ENCODE results near the gene CCDC178.
"Not testable (repeated sequence)": the region's sequence is repeated elsewhere in the genome, so short reads cannot be mapped to it uniquely, and the experiment has no call there.

The CCDC178 gene, protein sequence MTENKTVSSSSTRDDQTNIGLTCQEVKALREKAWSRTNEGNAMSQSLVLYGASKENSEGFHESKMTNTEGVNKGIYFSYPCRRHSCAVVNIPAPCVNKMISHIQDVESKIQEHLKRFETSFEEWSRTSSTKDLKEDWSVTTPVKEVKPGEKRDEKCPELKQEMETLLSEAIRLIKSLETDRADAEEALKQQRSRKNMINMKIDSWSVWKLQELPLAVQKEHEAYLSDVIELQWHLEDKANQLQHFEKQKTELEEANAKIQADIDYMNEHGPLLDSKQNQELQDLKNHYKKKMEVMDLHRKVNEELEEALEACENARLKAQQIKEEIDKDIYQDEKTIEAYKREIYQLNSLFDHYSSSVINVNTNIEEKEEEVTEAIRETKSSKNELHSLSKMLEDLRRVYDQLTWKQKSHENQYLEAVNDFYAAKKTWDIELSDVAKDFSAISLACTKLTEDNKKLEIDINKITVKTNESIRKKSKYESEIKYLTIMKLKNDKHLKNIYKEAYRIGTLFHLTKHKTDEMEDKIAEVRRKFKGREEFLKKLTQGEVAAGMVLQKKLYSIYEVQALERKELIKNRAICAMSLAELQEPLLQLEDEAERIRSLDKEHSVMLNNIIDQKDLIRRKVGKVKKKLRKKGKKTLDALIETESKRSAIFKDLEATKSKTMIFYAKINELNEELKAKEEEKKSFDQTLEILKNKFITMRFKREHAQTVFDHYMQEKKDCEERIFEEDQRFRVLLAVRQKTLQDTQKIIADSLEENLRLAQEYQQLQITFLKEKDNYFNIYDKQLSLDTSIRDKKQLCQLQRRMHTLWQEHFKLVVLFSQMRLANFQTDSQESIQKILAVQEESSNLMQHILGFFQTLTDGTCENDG

GRCh38 chr18:33440060-33441043 is at the start of gene CCDC178:
Gene CCDC178 (minus strand): TSS chr18:33440721. CDS start chr18:33412088, 28,633 bp downstream.
- peak; percentile 40 for DNase-seq (ENCODE audit: low spot score)

DNA sequence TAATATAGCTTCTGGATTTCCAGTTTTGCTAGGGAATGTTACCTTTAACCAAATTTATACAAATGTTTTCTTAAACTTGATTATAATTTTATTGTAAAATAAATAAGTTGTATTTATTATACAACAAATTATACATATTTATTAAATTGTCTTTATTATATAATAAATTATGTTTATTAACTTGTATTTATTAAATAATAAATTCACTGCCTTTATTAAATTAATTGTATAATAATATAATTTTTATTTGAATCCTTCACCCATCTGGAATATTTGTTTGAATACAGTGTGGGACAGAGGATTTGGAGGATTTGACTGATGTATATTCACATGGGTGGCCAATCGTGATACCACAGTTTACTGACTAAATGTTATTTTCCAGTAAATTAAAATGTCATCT is 43.4 kb upstream of the CCDC178 start:
- no peak for DNase-seq (ENCODE audit: low spot score)

GRCh38 chr18:33472509-33472908 is 32.0 kb upstream of the CCDC178 start:
- no peak for DNase-seq (ENCODE audit: low spot score)

DNA sequence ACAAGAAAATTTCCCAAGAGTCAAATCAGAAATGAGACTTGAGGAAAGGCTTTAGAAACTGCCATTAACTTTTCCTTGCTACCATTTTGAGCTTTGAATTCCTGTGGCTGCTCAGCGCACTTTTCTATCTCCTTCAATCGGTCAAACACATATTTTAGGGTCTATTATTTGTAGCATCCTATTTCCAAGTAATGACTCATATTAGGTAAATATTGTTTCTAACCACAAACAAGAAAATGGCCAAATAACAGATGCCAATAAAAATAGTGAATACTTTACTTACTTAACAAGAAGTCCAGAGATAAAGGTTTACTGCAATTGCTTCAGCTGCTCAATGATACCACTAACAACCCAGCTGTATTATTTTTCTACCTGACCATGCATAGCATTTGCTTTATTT is 29.7 kb upstream of the CCDC178 start:
- DNase-seq (ENCODE audit: low spot score), result no peak

- DNase-seq (ENCODE audit: low spot score), result no peak
Observed at GRCh38 chr18:33469699-33470098, 29.2 kb upstream of the CCDC178 start.

DNA sequence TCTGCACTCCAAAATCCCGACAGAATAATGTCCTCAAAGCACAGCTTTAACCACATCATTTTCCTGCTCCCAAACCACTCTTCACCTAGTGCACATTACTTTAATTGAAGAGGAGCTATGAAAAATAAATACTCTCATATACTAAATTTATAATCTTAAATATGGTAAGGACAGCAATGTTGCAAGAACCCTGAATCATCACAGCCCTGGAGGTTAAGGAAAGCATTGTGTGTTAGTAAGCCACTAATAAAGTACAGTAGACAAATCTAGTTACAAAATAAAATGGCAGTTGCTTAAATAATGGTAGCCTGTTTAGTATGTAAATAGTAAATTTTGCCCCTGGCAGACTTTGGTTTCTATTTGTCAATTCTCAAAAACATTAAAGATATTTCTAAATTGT is 27.0 kb upstream of the CCDC178 start:
- DNase-seq (ENCODE audit: low spot score), result no peak

- no peak for DNase-seq (ENCODE audit: low spot score)
Observed at GRCh38 chr18:33466822-33467221, 26.3 kb upstream of the CCDC178 start.

DNA sequence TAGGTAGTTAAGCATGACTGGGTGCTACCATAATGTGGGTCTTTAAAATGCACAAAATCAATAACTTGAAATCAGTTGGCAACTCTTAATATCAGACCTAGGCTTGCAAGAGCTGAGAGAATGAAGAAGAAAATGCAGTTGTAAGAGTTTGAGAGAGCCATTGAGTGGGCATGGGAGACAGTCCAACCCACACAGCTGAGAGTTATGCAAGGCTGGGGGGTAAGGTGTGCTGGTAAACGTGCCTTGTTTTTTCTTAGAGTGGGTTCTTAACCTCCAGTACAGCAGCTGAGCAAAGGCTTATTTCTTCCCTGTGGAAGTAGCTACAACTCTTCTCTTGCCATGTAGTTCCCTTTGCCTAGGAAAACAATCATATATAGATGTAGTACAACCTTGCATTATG is 20.2 kb upstream of the CCDC178 start:
- DNase-seq (ENCODE audit: low spot score), result no peak

GRCh38 chr18:33459612-33460011 is 19.1 kb upstream of the CCDC178 start:
- no peak for DNase-seq (ENCODE audit: low spot score)

- DNase-seq (ENCODE audit: low spot score), result no peak
Observed at GRCh38 chr18:33446604-33447003, 6.1 kb upstream of the CCDC178 start.

DNA sequence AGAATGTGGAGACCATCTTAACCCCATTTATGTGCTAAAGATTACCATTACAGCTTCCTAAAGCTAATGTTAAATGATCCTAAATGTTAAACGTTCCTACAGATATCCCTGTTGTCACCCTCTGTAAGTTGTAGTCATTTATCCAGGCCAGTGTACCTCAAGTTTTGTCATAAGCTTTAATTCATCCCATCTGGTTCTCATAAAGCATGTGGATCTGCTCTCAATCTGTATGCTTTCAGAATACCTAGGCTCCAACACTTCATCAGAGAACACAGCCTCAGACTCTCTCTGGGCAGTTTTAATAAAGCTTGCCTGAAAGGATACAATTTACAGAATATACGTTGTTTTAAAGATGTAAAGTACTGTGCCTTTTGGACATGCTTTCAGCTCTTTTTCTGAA is 4.2 kb upstream of the CCDC178 start:
- no peak for DNase-seq (ENCODE audit: low spot score)

DNA sequence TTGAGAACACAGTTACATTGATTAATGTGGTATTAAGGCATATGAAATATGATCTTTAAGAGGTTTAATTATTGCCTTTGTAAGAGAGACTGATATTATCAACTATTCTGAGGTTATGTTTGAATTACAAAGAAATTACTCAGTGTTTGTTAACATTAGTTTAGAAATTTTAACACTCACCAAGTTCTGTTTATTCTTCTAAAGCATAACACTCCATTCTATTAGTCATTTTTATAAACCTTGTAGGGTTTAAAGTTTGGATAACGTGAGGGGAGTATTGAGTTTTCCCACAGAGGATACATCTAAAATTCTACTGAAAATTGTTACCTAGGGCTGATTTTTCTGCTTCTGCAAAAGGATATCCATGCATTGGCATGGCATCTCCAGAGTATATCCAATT is 7.7 kb downstream of the CCDC178 start:
- no peak for DNase-seq (ENCODE audit: low spot score)

DNA sequence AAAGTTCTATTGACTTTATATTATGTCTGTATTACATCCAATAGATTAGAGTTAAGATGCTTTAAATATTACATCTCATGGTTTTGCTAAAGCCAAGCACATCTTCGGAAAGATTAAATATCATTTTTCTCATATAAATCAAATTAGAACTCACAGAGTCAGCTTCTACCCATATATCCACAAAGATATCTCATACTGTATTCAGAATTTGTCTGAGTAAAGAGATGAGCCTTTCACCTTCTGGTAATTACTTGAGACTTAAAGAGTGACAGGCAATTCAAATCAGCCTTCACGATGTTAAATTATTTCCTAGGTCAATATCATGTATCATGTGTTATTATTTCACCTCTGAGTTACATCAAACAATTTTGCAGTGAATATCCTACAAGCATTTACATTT is 13.0 kb downstream of the CCDC178 start:
- DNase-seq (ENCODE audit: low spot score), result no peak

DNA sequence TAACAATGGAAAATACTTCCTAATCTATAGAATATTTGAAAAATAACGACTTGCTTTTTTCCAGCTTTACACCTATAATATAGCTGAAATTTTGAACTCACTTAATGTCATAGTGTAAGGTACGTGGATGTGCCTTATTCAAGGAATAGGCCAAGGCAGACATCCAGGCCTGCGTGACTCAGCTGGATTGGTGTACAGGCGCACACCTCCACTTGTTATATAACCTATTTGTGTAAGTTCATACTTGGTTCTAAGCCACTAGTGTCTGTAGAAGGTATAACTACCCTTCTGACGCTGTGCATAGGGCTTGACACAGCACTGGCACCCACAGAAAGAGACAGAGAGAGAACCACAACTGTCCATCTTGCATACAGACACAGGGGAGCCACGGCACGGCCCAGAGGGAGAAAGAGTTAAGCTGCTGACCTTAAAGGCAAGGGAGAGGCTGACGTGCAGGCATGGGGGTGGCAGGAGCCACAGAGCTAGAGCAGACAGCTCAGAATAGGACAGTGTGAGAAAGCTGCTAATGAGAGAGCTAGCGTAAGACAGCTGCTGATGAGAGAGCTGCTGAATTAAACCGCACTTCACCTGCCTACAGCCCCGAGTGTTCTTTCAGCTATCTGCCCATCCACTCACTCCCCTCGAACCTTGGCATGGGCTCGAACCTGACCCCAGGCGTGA is 16.1 kb downstream of the CCDC178 start:
- DNase-seq (ENCODE audit: low spot score), result no peak

DNA sequence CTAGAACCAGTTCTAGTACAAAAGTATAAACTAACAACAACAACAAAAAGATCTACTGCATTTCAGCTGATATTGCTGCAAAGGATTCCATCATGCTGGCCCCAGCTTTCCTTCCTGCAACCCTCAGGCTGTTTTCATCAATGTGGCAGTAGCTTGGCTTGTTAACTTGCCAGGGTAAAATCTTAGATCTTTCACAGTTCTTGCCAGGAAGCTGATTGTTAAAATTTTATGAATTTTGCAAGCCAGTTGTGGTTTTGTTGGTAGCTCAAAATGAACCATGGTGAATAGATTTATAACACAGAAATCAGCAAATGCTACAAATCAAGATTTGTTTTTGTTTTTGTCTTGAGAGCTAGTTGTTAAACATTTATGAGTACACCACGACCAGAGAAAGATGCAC is 19.3 kb downstream of the CCDC178 start:
- DNase-seq (ENCODE audit: low spot score), result no peak

GRCh38 chr18:33404244-33404873 is 36.2 kb downstream of the CCDC178 start:
- no peak for DNase-seq (ENCODE audit: low spot score)

DNA sequence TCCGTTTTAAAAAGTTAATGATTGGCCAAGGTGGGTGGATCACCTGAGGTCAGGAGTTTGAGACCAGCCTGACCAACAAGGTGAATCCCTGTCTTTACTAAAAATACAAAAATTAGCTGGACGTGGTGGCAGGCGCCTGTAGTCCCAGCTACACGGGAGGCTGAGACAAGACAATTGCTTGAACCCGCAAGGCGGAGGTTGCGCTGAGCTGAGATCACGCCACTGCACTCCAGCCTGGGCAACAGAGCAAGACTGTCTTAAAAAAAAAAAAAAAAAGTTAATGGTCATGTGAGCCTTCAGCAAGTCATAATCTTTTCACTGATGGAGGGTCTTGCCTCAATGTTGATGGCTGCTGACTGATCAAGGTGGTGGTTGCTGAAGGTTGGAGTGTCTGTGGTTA is 41.6 kb downstream of the CCDC178 start:
- not testable (repeated sequence) for DNase-seq (ENCODE audit: low spot score)

DNA sequence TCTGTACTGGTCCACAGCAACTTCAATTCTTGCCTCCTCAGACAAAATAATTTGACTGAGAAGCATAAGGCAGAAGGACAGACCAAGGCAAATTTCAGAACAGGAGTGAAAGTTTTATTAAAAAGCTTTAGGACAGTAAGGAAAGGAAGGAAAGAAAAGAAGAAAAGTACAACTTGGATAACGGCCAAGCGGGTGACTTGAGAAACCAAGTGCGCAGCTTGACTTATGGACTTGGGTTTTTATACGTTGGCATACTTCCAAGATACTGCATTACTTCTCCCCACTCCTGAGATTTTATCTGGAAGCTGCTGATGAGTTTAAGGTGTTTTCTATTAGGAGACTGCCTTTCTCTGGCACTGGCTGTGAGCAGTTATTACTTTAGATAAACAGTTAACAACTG is 64.7 kb downstream of the CCDC178 start:
- DNase-seq (ENCODE audit: low spot score), result no peak

- no peak for DNase-seq (ENCODE audit: low spot score)
Observed at GRCh38 chr18:33372442-33372841, 68.1 kb downstream of the CCDC178 start.

DNA sequence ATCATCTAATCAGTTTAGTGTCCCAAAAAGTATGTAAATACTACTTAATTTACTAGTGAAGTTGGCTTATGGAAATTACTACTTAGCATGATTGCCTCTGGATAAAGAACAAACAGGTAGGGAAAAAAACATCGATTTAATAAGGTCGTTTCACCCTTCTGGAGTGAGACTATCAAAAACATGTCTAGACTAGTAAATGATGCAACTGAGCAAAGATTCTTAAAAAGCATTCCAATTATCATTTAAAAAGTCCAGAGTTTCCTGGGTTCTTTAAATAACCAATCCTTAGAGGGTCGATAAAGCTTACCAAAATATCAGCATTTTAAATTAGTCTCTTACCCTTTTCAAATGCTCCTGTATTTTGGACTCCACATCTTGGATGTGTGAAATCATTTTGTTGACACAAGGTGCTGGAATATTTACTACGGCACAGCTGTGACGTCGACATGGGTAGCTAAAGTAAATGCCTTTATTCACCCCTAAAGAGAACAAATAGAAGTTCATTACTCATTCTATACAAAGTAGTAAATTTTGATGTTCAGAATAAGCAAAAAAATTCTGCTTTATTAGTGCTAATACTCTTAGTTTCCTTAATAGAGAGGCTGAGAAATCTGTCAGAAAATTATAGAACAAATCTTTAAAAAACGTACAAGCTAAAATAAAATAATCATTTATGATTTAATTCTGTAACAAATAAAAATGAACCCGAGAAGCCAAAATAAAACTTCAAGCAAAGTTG is 70.6 kb downstream of the CCDC178 start:
- no peak for DNase-seq (ENCODE audit: low spot score)

Data from putamen (tissue), 1 donor.